ENCODE results near the gene ROBO1. TPM values are rescaled to one million over a fixed set of nuclear protein-coding genes. Genes with fewer than 3 reads are reported as not detected.

ROBO1 gene
- total RNA-seq, 1 donor from 2014 or later = 250 TPM

DNA sequence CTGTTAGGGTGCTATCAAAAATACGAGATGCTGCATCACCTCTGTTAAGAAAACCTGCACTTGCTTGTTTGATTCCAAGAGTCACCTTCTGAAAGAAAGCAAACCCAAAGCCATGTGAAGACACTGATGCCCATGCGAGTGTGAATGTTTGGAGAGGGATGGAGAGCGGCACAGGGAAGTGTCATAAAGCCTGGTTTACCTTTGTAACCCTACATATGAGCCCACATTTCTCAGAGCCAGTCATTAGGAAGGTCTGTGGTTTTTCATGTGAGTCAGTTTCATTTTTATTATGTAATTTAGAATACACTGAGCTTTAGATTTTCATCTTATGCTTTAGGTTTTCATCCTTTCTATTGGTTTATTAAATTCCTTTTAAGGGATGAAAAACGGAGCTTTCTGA lies 896.8 kb downstream of the ROBO1 start:
- no peak overlapping the region for H3K4me3 Mint-ChIP-seq (ENCODE audit: unreplicated experiment)
- H3K4me1 Mint-ChIP-seq (ENCODE audit: unreplicated experiment) = peaks cover 61% of the 10 kb centered on the region
- no peaks in the 10 kb centered on the region for H3K36me3 Mint-ChIP-seq (ENCODE audit: low read depth, unreplicated experiment)
- TF ChIP-seq, protein P1, sequence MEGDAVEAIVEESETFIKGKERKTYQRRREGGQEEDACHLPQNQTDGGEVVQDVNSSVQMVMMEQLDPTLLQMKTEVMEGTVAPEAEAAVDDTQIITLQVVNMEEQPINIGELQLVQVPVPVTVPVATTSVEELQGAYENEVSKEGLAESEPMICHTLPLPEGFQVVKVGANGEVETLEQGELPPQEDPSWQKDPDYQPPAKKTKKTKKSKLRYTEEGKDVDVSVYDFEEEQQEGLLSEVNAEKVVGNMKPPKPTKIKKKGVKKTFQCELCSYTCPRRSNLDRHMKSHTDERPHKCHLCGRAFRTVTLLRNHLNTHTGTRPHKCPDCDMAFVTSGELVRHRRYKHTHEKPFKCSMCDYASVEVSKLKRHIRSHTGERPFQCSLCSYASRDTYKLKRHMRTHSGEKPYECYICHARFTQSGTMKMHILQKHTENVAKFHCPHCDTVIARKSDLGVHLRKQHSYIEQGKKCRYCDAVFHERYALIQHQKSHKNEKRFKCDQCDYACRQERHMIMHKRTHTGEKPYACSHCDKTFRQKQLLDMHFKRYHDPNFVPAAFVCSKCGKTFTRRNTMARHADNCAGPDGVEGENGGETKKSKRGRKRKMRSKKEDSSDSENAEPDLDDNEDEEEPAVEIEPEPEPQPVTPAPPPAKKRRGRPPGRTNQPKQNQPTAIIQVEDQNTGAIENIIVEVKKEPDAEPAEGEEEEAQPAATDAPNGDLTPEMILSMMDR (IDR thresholded peaks at IDR 0.05; ENCODE audit: unreplicated experiment) = no peak
- H3K27me3 Mint-ChIP-seq (ENCODE audit: unreplicated experiment) = no peaks in the 10 kb centered on the region
- no peak for DNase-seq (ENCODE audit: low spot score)
- no peaks in the 10 kb centered on the region for H3K9me3 Mint-ChIP-seq (ENCODE audit: unreplicated experiment)
- peak overlapping the region; percentile 89 for H3K27ac Mint-ChIP-seq (ENCODE audit: unreplicated experiment)

DNA sequence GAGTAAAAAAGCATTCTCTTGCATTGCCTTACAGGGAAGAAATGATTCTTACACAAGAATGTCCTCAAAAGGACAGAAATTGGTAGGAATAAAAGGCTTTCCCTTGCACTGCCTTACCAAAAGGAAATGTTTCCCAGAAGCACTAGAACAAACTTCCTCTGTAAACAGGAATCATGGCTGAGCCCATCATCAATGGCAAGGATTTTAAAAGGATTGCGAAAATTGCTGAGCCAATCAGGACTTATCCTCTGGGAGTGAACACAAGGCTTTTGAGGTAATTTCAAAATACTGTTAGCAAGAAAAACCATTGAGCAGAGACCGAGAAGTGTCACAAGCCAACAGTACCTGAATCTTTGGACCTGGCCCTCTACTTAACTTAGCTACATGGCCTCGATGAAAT lies 897.3 kb downstream of the ROBO1 start:
- H3K4me1 Mint-ChIP-seq (ENCODE audit: unreplicated experiment) = peaks cover 57% of the 10 kb centered on the region

DNA sequence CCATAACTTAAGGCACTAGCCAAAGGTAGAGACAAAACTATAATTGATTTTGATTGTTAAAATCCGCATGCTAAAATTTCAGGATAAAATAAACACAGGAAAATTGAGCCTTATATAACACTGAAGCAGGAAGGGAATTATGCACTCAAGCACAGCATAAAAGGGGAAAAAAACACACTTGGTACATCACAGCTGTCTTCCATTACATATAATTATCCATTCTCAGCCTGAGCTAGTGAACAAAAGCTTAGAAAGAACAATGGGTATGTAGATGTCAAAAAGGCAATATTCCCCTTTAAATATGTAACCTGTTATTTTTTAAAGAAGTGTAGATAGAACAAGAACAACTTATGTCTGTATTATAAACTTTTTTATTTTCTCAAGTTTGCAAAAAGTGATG lies 899.2 kb downstream of the ROBO1 start:
- Mint-ChIP-seq H3K27me3 (ENCODE audit: unreplicated experiment) (no peaks in the 10 kb centered on the region), H3K9me3 (ENCODE audit: unreplicated experiment) (no peaks in the 10 kb centered on the region), H3K27ac (ENCODE audit: unreplicated experiment) (peak overlapping the region; percentile 80), H3K4me1 (ENCODE audit: unreplicated experiment) (peaks cover 53% of the 10 kb centered on the region), H3K36me3 (ENCODE audit: low read depth, unreplicated experiment) (no peaks in the 10 kb centered on the region), H3K4me3 (ENCODE audit: unreplicated experiment) (no peak overlapping the region)
- TF ChIP-seq, protein P1 (IDR thresholded peaks at IDR 0.05; ENCODE audit: unreplicated experiment) = no peak
- DNase-seq (ENCODE audit: low spot score) = no peak

More for the DNA sequence above, 897.3 kb downstream of the ROBO1 start:
- no peaks in the 10 kb centered on the region for H3K27me3 Mint-ChIP-seq (ENCODE audit: unreplicated experiment)
- H3K4me3 Mint-ChIP-seq (ENCODE audit: unreplicated experiment) = no peak overlapping the region
- no peaks in the 10 kb centered on the region for H3K36me3 Mint-ChIP-seq (ENCODE audit: low read depth, unreplicated experiment)
- TF ChIP-seq, protein P1 (IDR thresholded peaks at IDR 0.05; ENCODE audit: unreplicated experiment) = no peak
- no peaks in the 10 kb centered on the region for H3K9me3 Mint-ChIP-seq (ENCODE audit: unreplicated experiment)
- no peak for DNase-seq (ENCODE audit: low spot score)
- H3K27ac Mint-ChIP-seq (ENCODE audit: unreplicated experiment) = peak overlapping the region; percentile 89

DNA sequence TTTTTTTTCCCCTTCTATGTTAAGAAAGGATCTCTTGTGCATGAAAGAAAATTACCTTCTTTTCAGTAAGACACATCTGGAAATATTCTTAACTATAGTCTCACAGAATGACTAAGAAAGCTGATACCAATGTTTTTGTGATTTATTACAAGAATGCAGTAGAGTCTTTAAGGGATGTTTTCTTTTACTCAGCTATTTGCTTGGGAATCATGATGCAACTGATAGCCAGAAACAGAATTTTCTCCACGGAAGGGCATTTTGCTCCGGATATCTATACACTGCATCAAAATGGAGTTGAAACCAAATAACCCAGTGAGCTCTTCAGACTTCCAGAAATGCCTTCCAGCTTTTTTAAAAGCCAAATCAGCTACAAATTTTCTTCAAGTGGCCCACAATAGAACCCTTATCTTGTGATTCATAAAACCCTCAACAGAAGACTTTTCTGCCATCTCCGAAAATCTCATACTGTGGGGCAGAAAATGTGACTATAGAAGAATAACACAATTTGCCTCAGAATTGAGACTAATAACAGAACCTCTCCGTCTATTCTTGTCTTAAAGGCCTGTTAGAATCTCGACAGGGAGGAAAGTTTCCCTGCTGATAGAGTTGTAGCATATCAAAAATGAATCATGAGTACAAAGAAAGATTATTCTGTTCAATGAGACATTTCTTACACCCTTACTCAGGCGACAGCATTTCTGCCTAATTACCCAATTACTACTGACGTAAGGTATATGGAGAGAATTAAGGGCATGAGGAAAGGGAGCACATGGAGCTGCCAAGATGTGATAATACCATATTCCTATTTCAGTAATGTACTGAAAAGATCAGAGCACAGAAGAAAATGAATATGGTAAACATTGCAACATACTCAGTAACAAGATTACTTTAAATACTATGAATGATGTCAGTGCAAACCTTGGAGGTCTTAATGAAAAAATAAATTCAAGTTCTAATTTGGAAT lies 900.1 kb downstream of the ROBO1 start:
- H3K4me3 Mint-ChIP-seq (ENCODE audit: unreplicated experiment) = peak overlapping the region; percentile 25
- H3K4me1 Mint-ChIP-seq (ENCODE audit: unreplicated experiment) = peaks cover 53% of the 10 kb centered on the region
- DNase-seq (ENCODE audit: low spot score) = no peak
- TF ChIP-seq, protein P1 (IDR thresholded peaks at IDR 0.05; ENCODE audit: unreplicated experiment) = no peak
- no peaks in the 10 kb centered on the region for H3K36me3 Mint-ChIP-seq (ENCODE audit: low read depth, unreplicated experiment)
- H3K27me3 Mint-ChIP-seq (ENCODE audit: unreplicated experiment) = no peaks in the 10 kb centered on the region
- H3K9me3 Mint-ChIP-seq (ENCODE audit: unreplicated experiment) = no peaks in the 10 kb centered on the region
- peak overlapping the region; percentile 75 for H3K27ac Mint-ChIP-seq (ENCODE audit: unreplicated experiment)

Data from endothelial cell (in vitro differentiated cells).